HG02571 (cell line): ENCODE data around the gene CNGA4.

ENCODE experiments used
- ATAC-seq: cut with Tn5 transposase; IDR thresholded peaks from one replicate; pipeline ENCODE4 v1.9.1; 2021; ENCODE audit warnings: mild to moderate bottlenecking, moderate library complexity; ENCODE audit not compliant: unreplicated experiment

CNGA4 gene

GRCh38 chr11:6238902-6239301 is at the start of gene CNGA4:
Gene CNGA4, plus strand, starts transcription at chr11:6239089. Its CDS starts 118 bp downstream, at chr11:6239207.
- no peak for ATAC-seq

- no peak for ATAC-seq
Observed at GRCh38 chr11:6191742-6192141, 47.1 kb upstream of the CNGA4 start.

GRCh38 chr11:6194065-6194581 is 44.8 kb upstream of the CNGA4 start:
- ATAC-seq = no peak

GRCh38 chr11:6196396-6196795 is 42.5 kb upstream of the CNGA4 start:
- ATAC-seq = no peak

- ATAC-seq = no peak
Observed at GRCh38 chr11:6197466-6198200, 41.3 kb upstream of the CNGA4 start.

GRCh38 chr11:6199174-6199810 is 39.6 kb upstream of the CNGA4 start, which contains the start of gene OR52W1:
Gene OR52W1, plus strand, starts transcription at chr11:6199224. Its CDS starts 0 bp downstream, at chr11:6199224.
- ATAC-seq = no peak

GRCh38 chr11:6200975-6201374 is 37.9 kb upstream of the CNGA4 start:
- ATAC-seq = no peak

- no peak for ATAC-seq
Observed at GRCh38 chr11:6201481-6201880, 37.4 kb upstream of the CNGA4 start.

- ATAC-seq = no peak
Observed at GRCh38 chr11:6202041-6202440, 36.8 kb upstream of the CNGA4 start.

GRCh38 chr11:6203327-6203726 is 35.6 kb upstream of the CNGA4 start:
- ATAC-seq = no peak

GRCh38 chr11:6204706-6205105 is 34.2 kb upstream of the CNGA4 start:
- no peak for ATAC-seq

GRCh38 chr11:6205366-6205765 is 33.5 kb upstream of the CNGA4 start, which contains the start of gene C11orf42:
Gene C11orf42, plus strand, starts transcription at chr11:6205557. Its CDS starts 59 bp downstream, at chr11:6205616.
- no peak for ATAC-seq

- ATAC-seq = no peak
Observed at GRCh38 chr11:6206456-6207180, 32.3 kb upstream of the CNGA4 start.

- ATAC-seq = no peak
Observed at GRCh38 chr11:6209801-6210200, 29.1 kb upstream of the CNGA4 start.

- ATAC-seq = no peak
Observed at GRCh38 chr11:6210274-6210955, 28.5 kb upstream of the CNGA4 start.

- no peak for ATAC-seq
Observed at GRCh38 chr11:6214530-6214929, 24.4 kb upstream of the CNGA4 start.

GRCh38 chr11:6216501-6216900 is 22.4 kb upstream of the CNGA4 start:
- ATAC-seq = no peak

- no peak for ATAC-seq
Observed at GRCh38 chr11:6217722-6218121, 21.2 kb upstream of the CNGA4 start.

- no peak for ATAC-seq
Observed at GRCh38 chr11:6219359-6219758, 19.5 kb upstream of the CNGA4 start.

GRCh38 chr11:6223854-6224253 is 15.0 kb upstream of the CNGA4 start:
- ATAC-seq = no peak

- no peak for ATAC-seq
Observed at GRCh38 chr11:6224421-6224820, 14.5 kb upstream of the CNGA4 start.
